HEK293 (cell line): ENCODE results near the gene FBXL7.

ENCODE experiments used
- CTCF ChIA-PET: fragments of 350-600 bp; formaldehyde crosslinking; extraction: SDS; loops from one replicate; lab custom pipeline; 2021; ENCODE audit warnings: antibody characterized with exemption; lab: Yijun Ruan, JAX
- POLR2A ChIA-PET: fragments of 300-600 bp; formaldehyde crosslinking; extraction: SDS; loops from one replicate; lab custom pipeline; 2020; ENCODE audit warnings: antibody characterized with exemption, inconsistent platforms; lab: Yijun Ruan, JAX
- H3K27ac ChIP-seq: fragments of 200-500 bp; sonication (Bioruptor generic); 2 replicates; pipeline ENCODE4 v1.5.1; 2014; ENCODE audit warnings: low read depth, low read length, control low read depth, inconsistent platforms; ENCODE audit errors: extremely low read depth
- H3K36me3 ChIP-seq, 2 experiments: fragments of 200-500 bp in 1 of 2; sonication (Bioruptor generic) in 1 of 2; 1 replicate in 1 of 2; 2 replicates in 1 of 2; pipeline ENCODE4 v1.5.1; 2014 to 2017; ENCODE audit warnings: inconsistent platforms in 2 of 2, low read length in 2 of 2; ENCODE audit not compliant: control insufficient read depth in 2 of 2, insufficient read depth in 1 of 2
- H3K4me1 ChIP-seq: fragments of 200-500 bp; sonication (Bioruptor generic); 2 replicates; pipeline ENCODE4 v1.5.1; 2014; ENCODE audit warnings: mild to moderate bottlenecking, low read length, inconsistent platforms; ENCODE audit not compliant: control insufficient read depth, insufficient read depth
- H3K4me3 ChIP-seq: 2 replicates; pipeline ENCODE4 v1.5.1; 2011; ENCODE audit warnings: low read depth, mild to moderate bottlenecking, control low read depth, low read length, moderate library complexity
- H3K9me3 ChIP-seq: fragments of 200-500 bp; sonication (Bioruptor generic); 2 replicates; pipeline ENCODE4 v1.5.1; 2014; ENCODE audit warnings: low read depth, low read length, inconsistent platforms; ENCODE audit not compliant: control insufficient read depth, insufficient read depth
- FEZF1 ChIP-seq: fragments of 450-650 bp; formaldehyde crosslinking; IDR thresholded peaks from 2 replicates; pipeline ENCODE4 v1.5.1; 2016; ENCODE audit warnings: missing biosample characterization, missing genetic modification characterization
- GLIS2 ChIP-seq: fragments of 450-650 bp; formaldehyde crosslinking; IDR thresholded peaks from 2 replicates; pipeline ENCODE4 v1.5.1; 2016; ENCODE audit warnings: missing biosample characterization, missing genetic modification characterization
- KLF1 ChIP-seq: fragments of 450-650 bp; formaldehyde crosslinking; IDR thresholded peaks from 2 replicates; pipeline ENCODE4 v1.5.1; 2016; ENCODE audit warnings: missing biosample characterization, missing genetic modification characterization
- MZF1 ChIP-seq: fragments of 450-650 bp; formaldehyde crosslinking; IDR thresholded peaks from 2 replicates; pipeline ENCODE4 v1.5.1; 2017; ENCODE audit warnings: missing biosample characterization, missing genetic modification characterization, borderline replicate concordance
- SP2 ChIP-seq: fragments of 450-650 bp; formaldehyde crosslinking; IDR thresholded peaks from 2 replicates; pipeline ENCODE4 v1.5.1; 2016; ENCODE audit warnings: missing biosample characterization, missing genetic modification characterization
- YY1 ChIP-seq: fragments of 450-650 bp; formaldehyde crosslinking; IDR thresholded peaks from 2 replicates; pipeline ENCODE4 v1.5.1; 2018; ENCODE audit warnings: missing biosample characterization, missing genetic modification characterization
- ZBTB8A ChIP-seq: fragments of 450-650 bp; formaldehyde crosslinking; IDR thresholded peaks from 2 replicates; pipeline ENCODE4 v1.5.1; 2016; ENCODE audit warnings: missing biosample characterization, missing genetic modification characterization
- ZFP69B ChIP-seq: fragments of 450-650 bp; formaldehyde crosslinking; IDR thresholded peaks from 2 replicates; pipeline ENCODE4 v1.5.1; 2016; ENCODE audit warnings: missing biosample characterization, missing genetic modification characterization
- ZNF140 ChIP-seq: fragments of 450-650 bp; formaldehyde crosslinking; IDR thresholded peaks from 2 replicates; pipeline ENCODE4 v1.5.1; 2016; ENCODE audit warnings: missing biosample characterization, missing genetic modification characterization
- ZNF155 ChIP-seq: fragments of 450-650 bp; formaldehyde crosslinking; IDR thresholded peaks from 2 replicates; pipeline ENCODE4 v1.5.1; 2016; ENCODE audit warnings: missing biosample characterization, missing genetic modification characterization
- ZNF2 ChIP-seq: fragments of 450-650 bp; formaldehyde crosslinking; IDR thresholded peaks from 2 replicates; pipeline ENCODE4 v1.5.1; 2016; ENCODE audit warnings: missing biosample characterization, missing genetic modification characterization
- ZNF211 ChIP-seq: fragments of 450-650 bp; formaldehyde crosslinking; IDR thresholded peaks from 2 replicates; pipeline ENCODE4 v1.5.1; 2016; ENCODE audit warnings: low read depth, missing biosample characterization, missing genetic modification characterization
- ZNF24 ChIP-seq: fragments of 450-650 bp; formaldehyde crosslinking; IDR thresholded peaks from 2 replicates; pipeline ENCODE4 v1.5.1; 2016; ENCODE audit warnings: missing biosample characterization, missing genetic modification characterization
- ZNF341 ChIP-seq: fragments of 450-650 bp; formaldehyde crosslinking; IDR thresholded peaks from 2 replicates; pipeline ENCODE4; 2016; ENCODE audit warnings: low read depth, missing biosample characterization, missing genetic modification characterization
- ZNF518A ChIP-seq: fragments of 450-650 bp; formaldehyde crosslinking; conservative IDR thresholded peaks from 2 replicates; pipeline ENCODE4 v1.5.1; 2016; ENCODE audit warnings: low read depth, missing biosample characterization, missing genetic modification characterization
- ZNF561 ChIP-seq: fragments of 450-650 bp; IDR thresholded peaks from 2 replicates; pipeline ENCODE4 v1.5.1; 2018; ENCODE audit warnings: missing biosample characterization, missing genetic modification characterization, borderline replicate concordance
- ZNF624 ChIP-seq: fragments of 450-650 bp; formaldehyde crosslinking; IDR thresholded peaks from 2 replicates; pipeline ENCODE4 v1.5.1; 2017; ENCODE audit warnings: missing biosample characterization, missing genetic modification characterization
- ZNF704 ChIP-seq: fragments of 450-650 bp; formaldehyde crosslinking; IDR thresholded peaks from 2 replicates; pipeline ENCODE4 v1.5.1; 2016; ENCODE audit warnings: missing biosample characterization, missing genetic modification characterization
- ZNF76 ChIP-seq: fragments of 450-650 bp; formaldehyde crosslinking; IDR thresholded peaks from 2 replicates; pipeline ENCODE4; 2016; ENCODE audit warnings: low read depth, missing biosample characterization, missing genetic modification characterization, borderline replicate concordance
- ZNF843 ChIP-seq: fragments of 450-650 bp; formaldehyde crosslinking; IDR thresholded peaks from 2 replicates; pipeline ENCODE4 v1.5.1; 2016; ENCODE audit warnings: missing biosample characterization, missing genetic modification characterization
- ZSCAN23 ChIP-seq: fragments of 450-650 bp; formaldehyde crosslinking; IDR thresholded peaks from 2 replicates; pipeline ENCODE4 v1.5.1; 2016; ENCODE audit warnings: missing biosample characterization, missing genetic modification characterization
- ZXDB ChIP-seq: fragments of 450-650 bp; formaldehyde crosslinking; IDR thresholded peaks from 2 replicates; pipeline ENCODE4 v1.5.1; 2016; ENCODE audit warnings: missing biosample characterization, missing genetic modification characterization
- TF ChIP-seq, protein P1 (sequence below): fragments of 450-650 bp; formaldehyde crosslinking; IDR thresholded peaks from 2 replicates; pipeline ENCODE4 v1.5.1; 2017; ENCODE audit warnings: missing biosample characterization, missing genetic modification characterization
- TF ChIP-seq, protein P2 (sequence below): fragments of 450-650 bp; formaldehyde crosslinking; IDR thresholded peaks from 2 replicates; pipeline ENCODE4 v1.5.1; 2016; ENCODE audit warnings: missing biosample characterization, missing genetic modification characterization

Gene FBXL7

GRCh38 chr5:15500325-15501001 is 483 bp downstream of the FBXL7 start (continued):
- TF ChIP-seq ZNF2 (no peak), ZNF341 (tag by site-specific recombination) (no peak), ZNF140 (tag by site-specific recombination) (no peak), MZF1 (tag by site-specific recombination) (no peak), YY1 (tag by site-specific recombination) (no peak), KLF1 (tag by site-specific recombination) (no peak), SP2 (peak; percentile 23; the same call in 1 of the 2 replicates), ZBTB8A (no peak), GLIS2 (tag by site-specific recombination) (peak; percentile 26; the same call in 1 of the 2 replicates)
- TF ChIP-seq, all 188 proteins: peak for 4

DNA sequence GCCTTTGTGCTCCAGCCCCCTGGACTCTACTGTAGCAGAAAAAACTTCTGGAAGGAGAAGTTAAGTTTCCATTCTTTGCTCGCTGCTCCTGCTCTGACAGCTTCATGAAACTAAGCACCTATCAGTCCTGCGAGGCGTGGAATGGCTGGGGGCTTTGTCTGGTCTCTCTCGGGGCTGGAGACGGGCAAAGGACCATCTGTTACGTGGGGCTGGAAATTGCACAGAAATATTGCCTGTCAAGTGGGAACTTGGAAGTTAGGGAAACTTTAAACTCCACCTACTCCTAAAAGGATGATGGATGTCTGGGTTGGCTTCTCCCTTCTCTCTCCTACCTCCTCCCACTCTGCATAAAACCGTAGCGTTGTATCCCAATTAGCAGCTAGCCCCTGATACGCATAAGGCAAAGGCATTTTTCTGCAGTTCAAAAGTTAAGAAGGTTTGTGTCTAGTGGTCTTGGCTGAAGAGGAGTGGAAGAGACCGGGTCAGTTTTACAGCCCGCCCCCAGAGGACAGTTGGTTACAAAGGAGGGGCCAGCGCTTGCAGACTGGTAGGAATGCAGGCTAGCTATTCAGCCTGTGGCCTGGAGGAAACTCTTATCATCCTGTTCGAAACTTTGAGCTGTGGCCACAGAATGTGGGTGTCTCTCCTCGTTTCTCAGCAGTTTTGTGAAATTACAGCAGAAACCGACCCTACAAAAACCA is 1.3 kb downstream of the FBXL7 start:
- Histone ChIP-seq H3K4me3 (peak overlapping the region; percentile 81), H3K4me1 (peaks cover 3% of the 10 kb centered on the region)
- POLR2A ChIA-PET = no interaction called here
- no peak for TF ChIP-seq ZNF76 (tag by site-specific recombination)
- no peak for TF ChIP-seq ZNF155
- no peak for TF ChIP-seq ZNF211 (tag by site-specific recombination)
- no peak for TF ChIP-seq ZNF704 (tag by site-specific recombination)
- TF ChIP-seq, all 188 proteins: peak for 0
- Histone ChIP-seq H3K9me3 (no peaks in the 10 kb centered on the region), H3K36me3 (no peaks in the 10 kb centered on the region), H3K27ac (no peak overlapping the region)
- CTCF ChIA-PET = interaction anchor here (0.7 kb wide), 1 partner anchor 12 kb away, joined by 3 read pairs; no protein-coding TSS in a partner anchor

GRCh38 chr5:15502208-15502607 is 2.2 kb downstream of the FBXL7 start:
- no peak overlapping the region for H3K4me3 ChIP-seq
- H3K27ac ChIP-seq = no peak overlapping the region
- no peaks in the 10 kb centered on the region for H3K9me3 ChIP-seq
- H3K4me1 ChIP-seq = peaks cover 3% of the 10 kb centered on the region
- ChIA-PET CTCF (no interaction called here), POLR2A (no interaction called here)
- no peaks in the 10 kb centered on the region for H3K36me3 ChIP-seq
- no peak for TF ChIP-seq ZNF624
- no peak for TF ChIP-seq ZFP69B (tag by site-specific recombination)
- TF ChIP-seq ZSCAN23 = no peak
- TF ChIP-seq ZNF843 (tag by site-specific recombination) = no peak
- no peak for TF ChIP-seq ZXDB (tag by site-specific recombination)
- TF ChIP-seq, protein P1, sequence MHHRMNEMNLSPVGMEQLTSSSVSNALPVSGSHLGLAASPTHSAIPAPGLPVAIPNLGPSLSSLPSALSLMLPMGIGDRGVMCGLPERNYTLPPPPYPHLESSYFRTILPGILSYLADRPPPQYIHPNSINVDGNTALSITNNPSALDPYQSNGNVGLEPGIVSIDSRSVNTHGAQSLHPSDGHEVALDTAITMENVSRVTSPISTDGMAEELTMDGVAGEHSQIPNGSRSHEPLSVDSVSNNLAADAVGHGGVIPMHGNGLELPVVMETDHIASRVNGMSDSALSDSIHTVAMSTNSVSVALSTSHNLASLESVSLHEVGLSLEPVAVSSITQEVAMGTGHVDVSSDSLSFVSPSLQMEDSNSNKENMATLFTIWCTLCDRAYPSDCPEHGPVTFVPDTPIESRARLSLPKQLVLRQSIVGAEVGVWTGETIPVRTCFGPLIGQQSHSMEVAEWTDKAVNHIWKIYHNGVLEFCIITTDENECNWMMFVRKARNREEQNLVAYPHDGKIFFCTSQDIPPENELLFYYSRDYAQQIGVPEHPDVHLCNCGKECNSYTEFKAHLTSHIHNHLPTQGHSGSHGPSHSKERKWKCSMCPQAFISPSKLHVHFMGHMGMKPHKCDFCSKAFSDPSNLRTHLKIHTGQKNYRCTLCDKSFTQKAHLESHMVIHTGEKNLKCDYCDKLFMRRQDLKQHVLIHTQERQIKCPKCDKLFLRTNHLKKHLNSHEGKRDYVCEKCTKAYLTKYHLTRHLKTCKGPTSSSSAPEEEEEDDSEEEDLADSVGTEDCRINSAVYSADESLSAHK (tag by site-specific recombination) = no peak
- TF ChIP-seq, protein P2, sequence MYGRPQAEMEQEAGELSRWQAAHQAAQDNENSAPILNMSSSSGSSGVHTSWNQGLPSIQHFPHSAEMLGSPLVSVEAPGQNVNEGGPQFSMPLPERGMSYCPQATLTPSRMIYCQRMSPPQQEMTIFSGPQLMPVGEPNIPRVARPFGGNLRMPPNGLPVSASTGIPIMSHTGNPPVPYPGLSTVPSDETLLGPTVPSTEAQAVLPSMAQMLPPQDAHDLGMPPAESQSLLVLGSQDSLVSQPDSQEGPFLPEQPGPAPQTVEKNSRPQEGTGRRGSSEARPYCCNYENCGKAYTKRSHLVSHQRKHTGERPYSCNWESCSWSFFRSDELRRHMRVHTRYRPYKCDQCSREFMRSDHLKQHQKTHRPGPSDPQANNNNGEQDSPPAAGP (tag by site-specific recombination) = no peak
- TF ChIP-seq ZNF561 (tag by site-specific recombination) = no peak
- TF ChIP-seq ZNF518A = no peak
- no peak for TF ChIP-seq FEZF1 (tag by site-specific recombination)
- TF ChIP-seq ZNF24 (tag by site-specific recombination) = no peak
